ENCODE results near the gene MIF.
"Not testable (repeated sequence)": the region's sequence is repeated elsewhere in the genome, so short reads cannot be mapped to it uniquely, and the experiment has no call there.

MIF gene

DNA sequence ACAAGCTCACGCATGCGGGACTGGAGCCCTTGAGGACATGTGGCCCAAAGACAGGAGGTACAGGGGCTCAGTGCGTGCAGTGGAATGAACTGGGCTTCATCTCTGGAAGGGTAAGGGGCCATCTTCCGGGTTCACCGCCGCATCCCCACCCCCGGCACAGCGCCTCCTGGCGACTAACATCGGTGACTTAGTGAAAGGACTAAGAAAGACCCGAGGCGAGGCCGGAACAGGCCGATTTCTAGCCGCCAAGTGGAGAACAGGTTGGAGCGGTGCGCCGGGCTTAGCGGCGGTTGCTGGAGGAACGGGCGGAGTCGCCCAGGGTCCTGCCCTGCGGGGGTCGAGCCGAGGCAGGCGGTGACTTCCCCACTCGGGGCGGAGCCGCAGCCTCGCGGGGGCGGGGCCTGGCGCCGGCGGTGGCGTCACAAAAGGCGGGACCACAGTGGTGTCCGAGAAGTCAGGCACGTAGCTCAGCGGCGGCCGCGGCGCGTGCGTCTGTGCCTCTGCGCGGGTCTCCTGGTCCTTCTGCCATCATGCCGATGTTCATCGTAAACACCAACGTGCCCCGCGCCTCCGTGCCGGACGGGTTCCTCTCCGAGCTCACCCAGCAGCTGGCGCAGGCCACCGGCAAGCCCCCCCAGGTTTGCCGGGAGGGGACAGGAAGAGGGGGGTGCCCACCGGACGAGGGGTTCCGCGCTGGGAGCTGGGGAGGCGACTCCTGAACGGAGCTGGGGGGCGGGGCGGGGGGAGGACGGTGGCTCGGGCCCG, at the start of gene MIF:
TSS of gene MIF (plus strand) at position 439 of the 765 bp plus-strand sequence. CDS start at position 531, 92 bp downstream.
- peak; percentile 88 for DNase-seq

DNA sequence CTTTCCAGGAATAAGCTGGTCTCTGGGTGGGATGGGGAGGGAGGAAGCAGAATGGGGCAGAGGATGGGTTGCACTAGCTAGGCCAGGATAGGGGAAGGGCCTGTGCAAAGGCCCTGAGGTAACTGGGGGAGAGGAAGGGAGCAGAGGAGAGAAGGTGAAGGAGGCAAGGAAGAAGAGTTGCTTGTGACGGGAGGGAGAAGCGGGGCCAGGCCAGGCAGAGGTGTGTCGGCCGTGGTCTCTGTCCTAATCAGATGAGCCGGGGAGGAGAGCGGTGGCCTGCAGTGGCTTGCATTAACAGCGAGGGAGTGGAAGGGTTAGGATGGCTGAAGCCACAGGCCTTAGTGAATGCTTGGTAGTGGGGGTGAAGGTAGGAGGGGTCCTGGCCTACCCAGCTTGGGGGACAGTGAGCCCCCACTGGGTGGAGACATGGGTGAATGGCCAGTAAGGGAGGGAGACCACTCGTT, 49.4 kb upstream of the MIF start:
- DNase-seq, result no peak

DNA sequence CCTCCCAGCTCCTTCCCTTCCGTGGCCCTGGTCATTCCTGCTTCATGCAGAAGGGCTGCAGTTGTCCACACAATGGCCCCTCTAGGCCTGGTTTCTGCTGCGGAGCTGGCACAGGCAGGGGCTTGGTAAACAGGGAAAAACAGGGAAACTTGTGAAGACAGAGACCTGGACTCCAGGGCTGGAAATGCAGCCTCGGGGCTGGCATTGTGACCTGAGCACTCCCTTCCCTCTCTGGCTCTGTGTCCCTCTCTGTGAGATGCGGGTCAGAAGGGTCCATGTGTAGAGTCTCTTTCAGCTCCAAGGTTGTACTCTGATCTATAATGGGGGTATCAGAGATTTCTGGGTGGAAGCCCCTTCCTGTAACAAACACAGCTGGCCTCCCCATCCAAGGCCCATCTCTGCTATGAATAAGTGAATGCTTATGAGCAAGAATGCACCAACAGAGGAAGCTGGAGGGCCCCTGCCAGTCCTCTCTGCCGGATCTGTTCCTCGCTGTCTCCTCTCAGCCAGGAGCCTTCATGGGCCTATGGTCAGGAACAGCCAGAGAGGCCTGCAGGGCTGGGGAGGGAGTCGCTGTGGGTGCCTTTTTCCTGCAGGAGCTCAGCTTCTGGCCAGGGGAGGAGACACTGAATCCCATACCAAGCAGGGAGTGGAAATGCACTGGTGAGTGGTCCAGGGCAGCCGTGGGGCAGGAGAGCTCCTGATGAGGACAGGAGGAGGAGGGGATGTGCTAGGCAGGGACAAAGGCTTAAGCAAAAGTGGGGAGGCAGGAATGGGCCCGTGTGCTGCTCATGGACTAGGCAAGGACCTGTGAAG, 48.7 kb upstream of the MIF start:
- DNase-seq, result no peak

DNA sequence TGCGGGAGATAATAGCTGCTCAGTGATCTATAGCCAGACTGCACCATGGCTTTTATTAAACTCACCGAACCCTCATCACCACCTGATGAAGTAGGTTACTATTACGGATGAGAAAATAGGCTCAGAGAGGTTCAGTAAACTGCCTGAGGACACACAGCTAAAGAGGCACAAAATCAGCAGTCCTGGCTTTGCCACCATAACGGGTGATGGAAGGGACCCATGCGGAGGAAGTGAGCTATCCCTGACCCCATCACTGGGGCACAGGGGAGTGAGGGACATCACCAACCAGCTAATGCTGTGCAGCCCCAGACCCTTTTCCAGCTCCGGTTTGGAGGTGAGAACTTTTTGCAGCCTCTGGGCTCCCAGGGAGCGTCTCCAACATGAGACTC, 48.1 kb upstream of the MIF start:
- DNase-seq, result no peak

DNA sequence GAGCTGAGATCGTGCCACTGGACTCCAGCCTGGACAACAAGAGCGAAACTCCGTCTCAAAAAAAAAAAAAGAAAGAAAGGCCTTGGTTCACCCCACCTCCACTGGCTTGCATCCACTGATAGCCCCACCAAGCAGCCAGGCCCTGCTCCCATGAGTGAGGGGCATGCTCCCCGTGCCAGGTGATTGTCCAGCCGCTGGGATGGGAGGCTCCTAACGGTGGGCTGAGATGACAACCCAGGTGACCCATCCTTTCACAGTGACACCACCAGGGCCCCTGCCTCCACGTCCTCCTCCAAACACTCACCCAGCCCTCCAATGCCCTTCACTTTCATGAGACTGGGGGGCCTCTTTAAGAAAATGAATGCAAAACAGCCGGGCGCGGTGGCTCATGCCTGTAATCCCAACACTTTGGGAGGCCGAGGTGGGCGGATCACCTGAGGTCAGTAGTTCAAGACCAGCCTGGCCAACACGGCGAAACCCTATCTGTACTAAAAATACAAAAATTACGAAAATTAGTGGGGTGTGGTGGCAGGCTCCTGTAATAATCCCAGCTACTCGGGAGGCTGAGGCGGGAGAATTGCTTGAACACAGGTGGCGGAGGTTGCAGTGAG, 46.8 kb upstream of the MIF start:
- no peak for DNase-seq

DNA sequence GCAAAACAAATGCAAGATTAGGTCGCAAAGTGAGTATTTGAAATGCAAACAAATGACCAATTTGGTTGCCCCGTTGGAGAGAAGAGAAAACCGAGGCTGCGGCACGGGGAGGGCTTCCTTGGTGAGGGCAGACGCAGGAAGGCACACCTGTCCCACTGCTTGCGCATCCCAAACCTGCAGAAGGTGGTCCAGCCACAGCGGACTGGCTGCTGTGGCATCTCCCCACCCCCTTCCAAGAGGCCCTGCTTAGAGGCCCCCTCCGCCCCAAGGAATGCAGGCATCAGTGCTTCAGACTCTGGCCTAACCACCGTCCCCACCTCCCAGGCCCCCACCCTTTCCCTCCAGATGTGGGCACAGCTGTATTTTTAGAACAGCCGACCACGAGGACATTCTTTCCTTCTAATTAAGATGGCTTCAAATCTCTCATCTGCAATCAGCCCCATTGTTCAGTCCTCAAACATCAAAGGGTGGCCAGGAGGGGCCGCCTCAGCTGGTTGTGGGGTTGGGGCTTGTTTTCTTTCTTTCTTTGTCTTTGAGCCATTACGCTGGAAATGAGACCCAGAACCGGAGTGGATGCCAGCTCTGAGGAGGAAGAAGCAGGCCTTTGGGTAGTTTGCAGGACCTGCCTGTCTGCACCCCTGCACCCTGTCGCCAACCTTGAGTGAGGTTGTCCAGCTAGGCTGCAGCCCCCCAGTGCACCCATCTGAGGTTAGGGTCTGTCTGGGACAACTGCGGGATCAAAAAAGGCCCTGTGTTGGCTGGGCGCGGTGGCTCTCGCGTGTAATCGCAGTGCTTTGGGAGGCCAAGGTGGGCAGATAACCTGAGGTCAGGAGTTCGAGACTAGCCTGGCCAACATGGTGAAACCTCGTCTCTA, 46.0 kb upstream of the MIF start:
- no peak for DNase-seq

DNA sequence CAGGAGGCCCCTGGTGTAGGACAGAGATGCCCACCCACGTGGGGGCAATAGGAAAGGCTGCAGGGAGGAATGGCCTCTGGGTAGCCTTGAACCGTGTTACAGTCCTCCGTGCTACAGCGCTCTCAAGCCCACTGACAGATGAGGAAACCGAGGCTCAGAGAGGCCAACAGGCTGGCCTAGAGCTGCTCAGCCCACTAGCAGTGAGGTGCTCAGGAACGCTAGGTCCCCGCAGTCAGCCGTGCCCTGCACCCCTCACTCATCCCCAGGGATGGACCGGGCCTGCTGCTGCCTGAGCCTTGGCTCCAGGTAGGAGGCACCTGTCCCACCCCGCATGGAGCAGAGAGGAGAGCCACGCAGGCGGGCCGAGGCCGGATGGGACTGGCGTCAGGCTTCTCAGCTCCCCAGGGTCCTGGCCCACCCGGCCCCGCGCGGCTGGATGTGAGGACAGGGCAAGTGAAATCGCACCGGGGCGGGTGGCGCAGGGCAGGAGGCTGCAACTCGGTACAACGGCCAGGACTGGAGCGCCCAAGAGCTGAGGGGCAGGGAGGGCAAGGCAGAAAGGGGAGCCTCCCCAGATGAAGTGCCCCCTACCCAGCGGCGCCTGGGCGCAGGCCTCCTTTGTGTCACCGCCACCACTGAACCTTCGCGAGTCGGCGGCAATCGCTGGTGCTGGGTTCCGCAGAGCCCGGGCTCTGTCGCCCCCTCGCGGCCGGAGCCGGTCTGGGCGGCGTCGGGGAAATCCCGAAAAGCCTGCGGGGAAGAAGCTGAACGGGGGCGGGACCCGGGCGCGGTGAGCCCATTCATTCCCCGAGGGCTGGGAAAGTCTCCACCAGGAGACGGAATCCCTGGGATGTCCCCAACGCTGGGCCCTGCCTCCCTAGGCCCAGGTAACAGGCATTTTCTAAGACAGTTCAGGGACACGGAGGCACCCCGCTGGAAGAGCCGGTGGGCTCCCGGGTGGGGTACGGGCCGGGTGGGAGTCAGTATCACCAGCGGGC, 44.9 kb upstream of the MIF start:
- peak; percentile 26 for DNase-seq

DNA sequence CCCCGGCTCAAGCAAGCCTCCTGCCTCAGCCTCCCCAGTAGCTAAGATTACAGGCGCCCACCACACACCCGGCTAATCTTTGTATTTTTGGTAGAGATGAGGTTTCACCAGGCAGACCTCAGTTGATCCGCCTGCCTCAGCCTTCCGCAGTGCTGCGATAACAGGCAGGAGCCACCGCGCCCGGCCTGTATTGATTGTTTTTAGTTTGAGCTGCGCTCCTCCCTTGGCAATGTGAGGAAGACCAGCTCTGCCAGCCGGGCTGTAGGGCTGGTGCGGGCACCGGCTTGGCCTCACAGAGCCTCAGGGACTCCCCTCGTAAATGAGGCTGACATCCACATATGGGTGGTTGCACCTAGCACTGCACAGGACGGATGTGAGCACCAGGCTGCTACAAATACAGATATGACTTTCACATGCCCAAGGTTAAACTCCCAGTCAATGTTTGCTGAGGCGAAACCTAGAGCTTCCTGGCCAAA, 44.0 kb upstream of the MIF start:
- no peak for DNase-seq

DNA sequence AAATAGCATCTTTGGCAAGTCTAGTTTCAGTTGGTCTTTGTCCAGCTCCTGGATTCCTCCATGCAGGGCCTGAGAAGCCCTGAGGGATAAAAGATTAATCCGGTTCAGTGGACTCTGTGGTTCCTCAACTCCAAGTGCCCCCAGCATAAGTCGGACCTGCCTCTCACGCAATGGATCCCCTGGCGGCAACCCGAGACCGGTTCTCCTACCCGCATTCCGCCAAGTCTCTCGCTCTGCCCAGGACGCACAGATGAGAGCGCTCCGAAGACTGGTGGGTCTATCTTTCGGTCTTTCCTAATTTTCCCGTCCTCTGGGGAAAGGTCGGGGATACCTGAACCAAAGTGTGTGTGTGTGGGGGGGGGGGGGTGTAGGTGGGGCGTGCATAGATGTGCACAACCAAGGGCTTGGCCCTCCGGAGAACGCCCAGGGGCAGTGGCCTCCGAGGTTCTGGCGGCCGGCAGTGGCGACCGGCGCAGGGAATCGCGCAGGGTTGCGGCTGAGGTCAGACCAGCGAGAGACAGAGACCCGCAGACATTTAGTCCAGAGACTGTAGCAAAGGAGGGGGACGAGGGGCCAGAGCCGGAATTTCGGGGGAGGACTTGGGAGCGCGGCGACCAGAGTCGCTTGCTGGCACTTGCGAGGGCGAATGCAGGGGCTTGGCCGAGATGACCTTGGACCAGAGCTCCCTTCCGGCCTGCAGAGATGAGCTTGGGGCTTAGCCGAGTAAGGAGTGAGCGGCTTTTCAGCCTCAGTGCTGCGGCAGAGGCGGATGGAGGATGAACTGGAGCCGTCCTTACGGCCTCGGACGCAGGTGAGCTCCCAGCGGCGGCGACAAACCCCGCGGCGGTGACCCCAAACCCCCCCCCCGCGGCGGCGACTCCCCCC, 37.2 kb upstream of the MIF start:
- no peak for DNase-seq

DNA sequence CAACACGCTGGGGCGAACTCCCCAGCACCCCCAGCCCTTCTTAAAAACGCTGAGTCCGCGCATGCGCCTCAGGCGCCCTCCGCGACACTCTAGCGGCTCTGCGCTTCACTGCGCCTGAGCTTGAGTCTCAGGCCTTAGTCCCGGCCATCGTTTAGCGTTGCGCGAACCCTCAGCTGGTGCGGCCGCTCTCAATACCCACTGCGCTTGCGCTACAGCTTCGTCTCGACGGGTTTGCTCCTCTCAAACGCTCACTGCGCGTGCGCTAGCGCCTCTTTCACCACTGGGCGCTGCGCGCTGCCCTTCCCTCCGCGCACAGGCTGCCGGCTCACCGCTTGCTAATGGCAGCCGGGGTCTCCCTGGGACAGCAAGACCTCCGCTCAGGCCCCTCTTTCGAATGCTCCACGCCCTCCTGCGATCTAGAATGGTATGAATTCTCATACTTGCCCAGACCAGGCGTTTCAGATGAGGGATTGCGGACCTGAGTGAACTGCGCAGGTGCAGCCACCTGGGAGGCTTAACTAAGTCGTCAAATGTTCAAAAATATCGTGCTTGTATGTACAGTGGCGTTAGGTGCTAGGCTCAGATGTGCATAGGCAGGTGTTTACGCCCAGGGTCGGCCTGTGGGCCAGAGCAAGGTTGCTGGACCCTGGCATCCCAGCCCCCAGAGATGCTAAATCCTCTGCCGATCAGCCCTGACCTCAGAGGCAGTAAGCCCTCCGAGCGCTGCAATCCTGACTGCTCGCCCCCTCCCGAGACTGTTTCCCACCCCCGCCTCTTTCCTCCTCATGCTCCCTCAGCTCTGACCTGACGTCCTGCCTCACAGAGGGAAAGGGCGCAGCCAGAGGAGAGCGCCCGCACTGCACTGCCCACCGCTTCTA, 36.3 kb upstream of the MIF start, which contains the start of gene SLC2A11:
TSS of gene SLC2A11 (plus strand) at position 270 of the 878 bp plus-strand sequence. CDS start at position 395, 125 bp downstream.
- DNase-seq, result peak; percentile 95

DNA sequence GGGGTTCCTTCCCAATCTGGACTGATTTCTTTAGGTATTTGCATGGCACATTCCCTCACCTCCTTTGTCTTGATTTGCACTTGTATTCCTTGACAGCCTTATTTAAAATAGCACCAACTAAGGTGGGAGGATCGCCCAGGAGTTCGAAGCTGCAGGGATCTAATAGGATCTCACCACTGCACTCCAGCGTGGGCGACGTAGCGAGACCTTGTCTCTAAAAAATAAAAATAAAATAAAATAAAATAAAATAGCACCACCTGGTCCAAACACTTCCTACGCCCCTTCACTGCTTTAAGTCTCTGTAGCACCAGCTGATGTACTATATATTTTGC, 35.7 kb upstream of the MIF start:
- DNase-seq, result no peak

DNA sequence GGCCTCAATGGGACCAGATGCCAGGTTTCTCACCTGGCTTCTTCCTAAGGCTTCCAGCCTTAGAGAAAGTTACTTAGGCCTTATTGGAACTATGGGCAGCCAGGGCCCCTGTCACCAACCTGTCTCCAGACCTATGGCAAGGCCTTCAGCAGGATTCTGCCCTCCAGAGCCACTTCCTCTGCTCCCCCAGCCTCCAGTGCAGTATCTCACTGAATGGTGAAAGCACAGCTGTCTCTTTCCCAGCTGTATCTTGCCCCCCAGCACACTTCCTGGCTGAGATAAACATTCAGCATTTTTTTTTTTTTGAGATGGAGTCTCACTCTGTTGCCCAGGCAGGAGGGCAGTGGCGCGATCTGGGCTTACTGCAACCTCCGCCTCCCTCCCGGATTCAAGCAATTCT, 35.0 kb upstream of the MIF start:
- DNase-seq, result no peak

DNA sequence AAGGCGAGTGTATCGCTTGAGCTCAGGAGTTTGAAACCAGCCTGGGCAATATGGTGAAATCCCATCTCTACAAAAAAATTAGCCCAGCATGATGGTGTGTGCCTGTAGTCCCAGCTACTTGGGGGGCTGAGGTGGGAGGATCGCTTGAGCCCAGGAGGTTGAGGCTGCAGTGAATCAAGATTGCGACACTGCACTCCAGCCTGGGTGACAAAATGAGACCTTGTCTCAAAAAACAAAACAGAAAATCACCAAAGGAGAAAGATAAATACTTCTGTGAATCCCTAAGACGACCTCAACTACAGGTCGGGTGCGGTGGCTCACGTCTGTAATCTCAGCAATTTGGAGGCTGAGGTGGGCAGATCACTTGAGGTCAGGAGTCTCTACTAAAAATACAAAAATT, 34.0 kb upstream of the MIF start:
- DNase-seq, result not testable (repeated sequence)

DNA sequence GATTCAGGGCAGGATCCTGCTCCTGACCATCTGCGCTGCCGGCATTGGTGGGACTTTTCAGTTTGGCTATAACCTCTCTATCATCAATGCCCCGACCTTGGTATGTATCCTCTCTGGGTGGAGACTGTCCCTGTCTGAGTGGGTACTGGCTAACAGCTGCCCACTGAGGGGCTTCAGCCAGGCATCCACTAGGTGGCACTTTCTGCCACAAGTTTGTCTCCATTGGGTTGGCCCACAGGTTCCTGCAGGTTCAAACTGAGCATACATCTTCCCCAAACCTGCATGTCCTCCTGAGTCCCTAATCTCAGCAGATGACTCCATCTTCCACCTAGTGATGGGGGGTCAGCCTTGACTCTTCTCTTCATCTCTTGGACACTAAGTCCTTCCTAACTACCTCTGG, 32.1 kb upstream of the MIF start:
- no peak for DNase-seq

DNA sequence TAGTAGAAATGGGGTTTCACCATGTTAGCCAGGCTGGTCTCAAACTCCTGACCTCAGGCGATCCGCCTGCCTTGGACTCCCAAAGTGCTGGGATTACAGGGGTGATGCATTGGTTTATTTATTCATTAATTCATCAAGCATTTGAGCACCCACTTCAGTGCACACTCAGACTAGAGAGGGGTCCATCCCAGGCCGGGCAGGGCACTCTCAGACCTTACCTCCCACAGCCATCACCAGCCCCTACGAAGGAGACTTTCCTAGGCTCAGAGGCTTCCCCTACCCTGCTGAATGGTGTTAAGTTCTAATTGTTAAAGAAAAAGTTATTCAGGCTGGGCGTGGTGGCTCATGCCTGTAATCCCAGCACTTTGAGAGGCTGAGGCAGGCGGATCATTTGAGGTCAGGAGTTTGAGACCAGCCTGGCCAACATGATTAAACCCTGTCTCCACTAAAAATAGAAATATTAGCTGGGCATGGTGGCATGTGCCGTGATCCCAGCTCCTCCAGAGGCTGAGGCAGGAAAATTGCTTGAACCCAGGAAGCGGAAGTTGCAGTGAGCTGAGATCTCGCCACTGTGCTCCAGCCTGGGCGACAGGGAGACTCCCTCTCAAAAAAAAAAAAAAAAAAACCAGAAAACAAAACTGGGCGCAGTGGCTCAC, 29.6 kb upstream of the MIF start:
- DNase-seq, result not testable (repeated sequence)

DNA sequence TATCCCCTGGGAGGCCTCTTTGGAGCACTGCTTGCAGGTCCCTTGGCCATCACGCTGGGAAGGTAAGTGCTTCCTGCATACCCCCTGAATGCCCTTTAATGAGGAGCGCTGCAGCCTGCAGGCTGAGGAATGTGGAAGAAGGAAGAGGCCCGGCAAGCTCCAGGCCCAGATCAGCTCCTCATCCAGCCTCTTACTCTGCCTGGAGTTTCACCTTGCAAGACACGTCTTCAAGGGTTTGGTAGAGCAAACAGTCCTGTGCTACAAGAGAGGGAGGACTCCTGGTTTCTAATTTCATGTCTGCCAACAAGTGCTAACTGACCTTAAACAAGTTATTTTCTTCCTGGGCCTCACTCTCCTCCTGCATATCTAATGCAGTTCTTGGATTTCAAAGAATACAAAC, 25.6 kb upstream of the MIF start:
- no peak for DNase-seq

DNA sequence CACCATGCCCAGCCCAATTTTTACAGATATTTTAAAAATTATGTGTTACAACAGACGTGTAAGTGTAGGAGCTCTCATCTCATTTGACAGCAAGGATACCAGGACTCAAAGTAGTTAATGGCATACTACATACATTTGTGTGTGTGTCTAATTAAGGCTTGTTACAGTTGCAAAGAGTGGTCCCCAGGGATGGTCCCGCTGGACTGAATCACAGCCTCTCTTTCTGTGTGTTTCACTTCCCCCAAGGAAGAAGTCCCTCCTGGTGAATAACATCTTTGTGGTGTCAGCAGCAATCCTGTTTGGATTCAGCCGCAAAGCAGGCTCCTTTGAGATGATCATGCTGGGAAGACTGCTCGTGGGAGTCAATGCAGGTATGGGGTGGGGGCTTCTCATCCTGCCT, 19.3 kb upstream of the MIF start:
- no peak for DNase-seq

DNA sequence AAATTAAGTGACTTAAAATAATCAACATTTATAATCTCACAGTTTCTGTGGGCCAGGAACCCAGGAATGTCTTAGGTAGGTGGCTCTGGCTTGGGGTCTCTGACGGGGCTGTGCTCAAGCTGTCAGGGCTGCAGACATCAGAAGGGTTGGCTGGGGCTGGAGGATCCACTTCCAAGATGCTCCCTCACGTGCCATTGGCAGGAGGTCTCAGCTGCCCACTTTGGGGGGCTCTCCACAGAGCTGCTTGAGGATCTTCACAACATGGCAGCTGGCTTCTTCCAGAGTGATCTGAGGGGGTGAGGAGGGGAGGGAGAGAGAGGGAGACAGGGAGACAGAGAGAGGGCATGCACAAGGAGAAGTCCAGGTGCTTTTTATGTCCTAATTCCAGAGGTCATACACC, 18.4 kb upstream of the MIF start:
- DNase-seq, result no peak

DNA sequence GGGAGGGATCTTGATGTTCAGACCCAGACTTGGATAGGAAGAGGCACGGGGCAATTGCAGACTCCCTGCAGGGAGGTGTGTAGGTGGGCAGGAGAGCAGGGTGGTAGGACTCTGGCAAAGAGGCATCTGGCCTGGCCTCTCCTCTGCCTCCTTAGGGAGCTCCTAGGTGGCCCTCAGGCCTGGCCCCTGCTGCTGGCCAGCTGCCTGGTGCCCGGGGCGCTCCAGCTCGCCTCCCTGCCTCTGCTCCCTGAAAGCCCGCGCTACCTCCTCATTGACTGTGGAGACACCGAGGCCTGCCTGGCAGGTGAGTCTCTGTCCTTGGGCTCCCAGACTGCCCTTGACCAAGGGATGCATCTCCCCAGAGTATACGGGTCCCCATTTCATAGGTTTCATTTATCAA, 16.6 kb upstream of the MIF start:
- DNase-seq, result no peak
